ENCODE results near the gene AMPH.
"Not testable (repeated sequence)": the region's sequence is repeated elsewhere in the genome, so short reads cannot be mapped to it uniquely, and the experiment has no call there.

The AMPH gene

GRCh38 chr7:38391751-38392150 lies 239.4 kb downstream of the AMPH start:
- DNase-seq: no peak

DNA sequence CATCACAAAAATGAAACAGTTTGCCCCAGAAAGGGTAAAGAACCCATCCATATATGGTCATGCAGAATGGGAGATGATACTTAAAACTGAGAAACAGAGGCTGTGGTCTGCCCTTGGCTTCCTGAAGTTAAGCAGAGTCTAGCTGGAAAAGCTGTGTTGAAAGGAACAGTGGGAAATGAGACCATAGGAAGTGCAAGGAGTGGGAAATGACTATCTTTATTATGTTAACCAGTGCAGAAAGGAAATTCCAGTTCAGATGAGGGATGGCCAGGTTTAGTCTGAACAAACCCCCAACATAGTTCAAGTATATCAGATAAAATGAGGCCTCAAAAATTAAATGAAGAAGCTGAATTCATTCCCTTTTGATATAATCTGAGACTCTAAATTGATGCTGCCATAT lies 245.5 kb downstream of the AMPH start:
- DNase-seq: no peak

- no peak for DNase-seq
These were observed 247.9 kb downstream of the AMPH start for GRCh38 chr7:38383281-38383680.

DNA sequence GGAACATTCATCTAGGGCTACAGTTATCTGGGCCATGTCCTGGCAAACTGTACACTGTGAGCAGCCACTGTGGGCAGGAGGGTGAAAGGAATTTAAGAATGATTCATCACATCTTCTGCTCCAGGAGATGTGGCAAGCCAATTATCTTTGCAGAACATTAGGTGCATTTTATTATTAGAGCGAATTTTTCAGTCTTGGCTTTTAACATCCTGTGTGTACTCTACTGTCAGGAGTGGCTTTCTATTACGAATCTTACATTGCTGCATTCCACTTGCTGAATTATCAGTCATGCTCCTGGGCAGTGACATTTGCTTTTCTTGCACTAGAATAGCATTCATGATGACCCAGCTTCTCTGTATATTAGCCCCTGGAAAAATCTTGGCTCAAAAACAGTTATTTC lies 248.5 kb downstream of the AMPH start:
- no peak for DNase-seq

- DNase-seq: no peak
These were observed 255.7 kb downstream of the AMPH start for GRCh38 chr7:38375453-38375852.

DNA sequence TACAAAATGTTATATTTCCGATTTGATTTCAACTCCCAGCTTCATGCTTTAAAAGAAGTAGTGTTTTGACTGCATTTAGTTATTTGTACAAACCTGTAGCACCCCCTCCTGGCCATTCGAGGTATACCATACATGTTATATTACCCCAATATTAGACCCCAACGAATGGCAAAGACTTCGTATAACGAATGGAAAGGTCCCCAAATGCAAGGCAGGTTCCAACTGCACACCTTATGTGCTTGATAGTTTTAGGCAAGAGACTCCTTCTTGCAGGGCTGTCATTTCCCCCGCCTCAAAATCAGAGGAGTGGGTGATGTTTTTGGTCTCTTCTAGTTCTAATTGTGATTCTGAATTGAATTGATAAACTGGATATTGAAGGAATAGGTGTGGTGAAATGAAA lies 256.7 kb downstream of the AMPH start:
- DNase-seq: no peak

DNA sequence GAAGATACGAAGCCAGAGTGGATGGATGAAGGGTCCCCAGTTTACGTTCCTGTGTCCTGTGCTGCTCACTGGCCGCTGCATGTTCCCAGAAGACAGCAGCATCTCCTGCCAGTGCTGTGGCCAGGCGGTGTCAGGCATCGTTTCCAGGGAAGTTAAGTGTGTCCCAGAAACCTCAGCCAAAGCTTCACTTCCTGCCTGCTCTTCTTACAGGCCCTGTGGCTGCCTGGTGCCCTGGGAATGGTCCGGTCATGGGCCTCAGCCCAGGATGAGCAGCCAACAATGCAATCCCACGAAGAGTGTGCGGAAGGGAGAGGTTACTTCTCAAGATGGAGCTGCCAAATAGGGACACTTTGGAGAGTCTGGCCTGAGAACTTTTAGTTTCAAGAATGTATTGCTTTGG lies 258.0 kb downstream of the AMPH start:
- no peak for DNase-seq

DNA sequence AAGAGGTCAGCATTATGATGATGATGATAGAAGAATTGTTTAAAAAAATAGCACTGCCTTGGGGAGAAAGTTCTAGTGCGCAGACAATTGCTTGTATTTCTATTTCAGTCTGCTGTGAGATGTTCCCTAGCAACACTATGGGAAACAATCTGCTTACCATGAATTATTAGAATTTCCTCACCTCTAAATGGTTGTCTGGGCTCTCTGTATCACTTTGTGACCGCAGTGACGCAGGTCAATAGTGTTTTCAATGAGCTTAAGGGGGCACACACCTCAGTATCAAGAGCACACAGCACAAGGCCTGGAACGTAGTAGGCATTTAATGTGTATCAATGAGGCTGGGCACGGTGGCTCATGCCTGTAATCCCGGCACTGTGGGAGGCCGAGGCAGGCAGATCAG lies 258.9 kb downstream of the AMPH start:
- no peak for DNase-seq

GRCh38 chr7:38369816-38370493 lies 261.2 kb downstream of the AMPH start:
- peak; percentile 92 for DNase-seq

DNA sequence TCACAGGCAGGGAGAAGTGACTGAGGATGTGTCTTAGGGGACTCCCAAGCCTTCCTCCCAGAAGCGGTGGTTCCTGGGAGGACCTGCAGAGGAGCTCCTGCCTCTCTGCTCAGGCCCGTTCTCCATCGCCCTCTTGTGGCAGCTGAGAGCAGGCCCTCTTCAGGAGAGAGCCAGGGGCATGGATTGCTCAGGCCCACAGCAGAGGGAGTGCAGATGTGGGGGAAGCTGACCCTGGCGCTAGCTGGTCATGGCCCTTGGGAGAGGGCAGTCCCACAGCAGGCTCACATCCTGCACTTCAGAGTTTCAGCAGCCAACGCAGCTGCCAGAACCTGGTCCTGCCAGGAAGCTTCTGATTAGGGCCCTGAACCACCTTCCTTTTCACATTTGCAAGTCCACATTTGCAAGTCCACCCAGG lies 263.0 kb downstream of the AMPH start:
- no peak for DNase-seq

- no peak for DNase-seq
These were observed 263.8 kb downstream of the AMPH start for GRCh38 chr7:38367301-38367890.

GRCh38 chr7:38363379-38363778 lies 267.8 kb downstream of the AMPH start:
- not testable (repeated sequence) for DNase-seq

DNA sequence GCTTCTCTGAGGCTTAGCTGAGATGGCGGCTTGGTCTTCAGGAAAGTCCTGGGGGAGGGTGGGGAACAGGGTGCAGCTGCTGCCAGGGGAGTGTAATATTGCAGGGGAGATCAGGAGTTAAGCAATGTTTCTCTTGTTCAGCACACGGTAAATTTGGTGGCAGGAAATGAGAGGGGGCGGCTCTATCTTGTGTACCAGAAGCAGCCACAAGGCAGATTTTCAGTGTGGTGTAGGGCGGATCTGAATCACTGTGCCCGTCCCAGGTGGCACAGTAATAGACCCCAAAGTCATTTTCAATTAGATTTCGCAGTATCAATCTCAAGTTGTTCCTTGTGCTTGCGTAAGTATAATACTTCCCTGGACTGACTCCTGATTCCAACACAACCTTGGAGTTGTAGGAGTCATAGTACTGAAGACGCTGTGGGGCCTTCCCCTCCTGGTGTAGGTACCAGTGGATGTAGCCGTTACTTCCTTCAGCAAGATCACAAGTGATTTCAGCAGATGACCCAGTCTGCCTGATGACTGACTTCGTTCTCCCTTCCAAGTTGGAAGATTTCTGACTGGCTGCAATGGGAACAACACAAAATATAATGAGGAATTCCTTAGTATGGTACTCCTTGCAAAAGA lies 268.4 kb downstream of the AMPH start:
- not testable (repeated sequence) for DNase-seq

DNA sequence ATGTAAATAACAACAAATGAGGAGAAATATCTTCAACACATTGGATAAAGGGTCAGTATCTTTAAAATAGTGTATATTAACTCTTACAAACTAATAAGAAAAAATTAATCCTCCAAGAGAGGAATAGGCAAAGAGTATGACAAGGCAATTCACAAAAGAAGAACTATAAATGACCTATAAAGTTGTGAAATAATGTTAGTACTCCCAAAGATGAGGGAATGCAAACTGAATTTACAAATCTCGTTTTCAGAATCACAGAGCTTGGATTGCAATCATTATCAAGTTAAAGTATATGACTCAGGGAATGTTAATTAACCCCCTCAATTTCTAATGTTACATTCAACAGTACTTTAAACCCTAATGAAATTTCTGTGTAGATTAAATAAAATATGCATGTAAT lies 270.4 kb downstream of the AMPH start:
- no peak for DNase-seq

DNA sequence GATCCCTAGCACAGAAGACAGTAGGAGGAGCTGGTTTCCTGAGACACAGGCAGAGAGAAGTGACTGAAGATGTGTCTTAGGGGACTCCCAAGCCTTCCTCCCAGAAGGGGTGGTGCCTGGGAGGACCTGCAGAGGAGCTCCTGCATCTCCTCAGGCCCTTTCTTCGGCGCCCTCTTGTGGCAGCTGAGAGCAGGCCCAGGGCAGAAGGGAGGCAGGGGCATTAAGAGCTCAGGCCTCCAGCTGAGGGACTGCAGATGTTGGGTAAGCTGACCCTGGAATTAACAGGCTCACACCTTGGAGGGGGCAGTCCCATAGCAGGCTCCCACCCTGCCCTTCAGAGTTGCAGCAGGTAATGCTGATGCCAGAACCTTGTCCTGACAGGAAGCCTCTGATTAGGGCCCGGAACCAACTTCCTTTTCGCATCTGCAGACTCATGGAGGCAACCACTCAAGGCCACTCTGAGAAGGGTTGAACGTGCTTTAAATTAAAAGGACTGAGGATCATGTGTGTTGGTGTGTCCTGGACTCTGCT lies 272.0 kb downstream of the AMPH start:
- DNase-seq: not testable (repeated sequence)

- DNase-seq: not testable (repeated sequence)
These were observed 272.8 kb downstream of the AMPH start for GRCh38 chr7:38358273-38358831.

DNA sequence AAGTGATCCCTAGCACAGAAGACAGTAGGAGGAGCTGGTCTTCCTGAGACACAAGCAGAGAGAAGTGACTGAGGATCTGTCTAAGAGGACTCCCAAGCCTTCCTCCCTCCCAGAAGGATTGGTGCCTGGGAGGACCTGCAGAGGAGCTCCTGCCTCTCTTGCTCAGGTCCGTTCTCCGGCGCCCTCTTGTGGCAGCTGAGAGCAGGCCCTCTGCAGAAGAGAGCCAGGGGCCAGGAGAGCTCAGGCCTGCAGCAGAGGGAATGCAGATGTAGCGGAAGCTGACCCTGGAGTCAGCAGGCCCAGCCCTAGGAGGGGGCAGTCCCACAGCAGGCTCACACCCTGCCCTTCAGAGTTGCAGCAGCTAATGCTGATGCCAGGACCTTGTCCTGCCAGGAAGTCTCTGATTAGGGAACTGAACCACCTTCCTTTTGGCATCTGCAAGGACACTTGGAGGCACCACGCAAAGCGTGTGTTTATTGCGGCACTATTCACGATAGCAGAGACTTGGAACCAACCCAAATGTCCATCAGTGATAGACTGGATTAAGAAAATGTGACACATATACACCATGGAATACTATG lies 276.8 kb downstream of the AMPH start:
- DNase-seq: not testable (repeated sequence)

DNA sequence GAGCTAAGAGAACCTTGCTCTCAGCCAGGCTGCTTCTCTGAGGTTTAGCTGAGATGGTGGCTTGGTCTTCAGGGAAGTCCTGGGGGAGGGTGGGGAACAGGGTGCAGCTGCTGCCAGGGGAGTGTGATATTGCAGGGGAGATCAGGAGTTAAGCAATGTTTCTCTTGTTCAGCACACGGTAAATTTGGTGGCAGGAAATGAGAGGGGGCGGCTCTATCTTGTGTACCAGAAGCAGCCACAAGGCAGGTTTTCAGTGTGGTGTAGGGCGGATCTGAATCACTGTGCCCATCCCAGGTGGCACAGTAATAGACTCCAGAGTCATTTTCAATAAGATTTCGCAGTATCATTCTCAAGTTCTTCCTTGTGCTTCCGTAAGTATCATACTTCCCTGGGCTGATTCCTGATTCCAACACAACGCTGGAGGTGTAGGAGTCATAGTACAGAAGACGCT lies 277.7 kb downstream of the AMPH start:
- DNase-seq: not testable (repeated sequence)

GRCh38 chr7:38351601-38352000 lies 279.6 kb downstream of the AMPH start:
- DNase-seq: no peak

DNA sequence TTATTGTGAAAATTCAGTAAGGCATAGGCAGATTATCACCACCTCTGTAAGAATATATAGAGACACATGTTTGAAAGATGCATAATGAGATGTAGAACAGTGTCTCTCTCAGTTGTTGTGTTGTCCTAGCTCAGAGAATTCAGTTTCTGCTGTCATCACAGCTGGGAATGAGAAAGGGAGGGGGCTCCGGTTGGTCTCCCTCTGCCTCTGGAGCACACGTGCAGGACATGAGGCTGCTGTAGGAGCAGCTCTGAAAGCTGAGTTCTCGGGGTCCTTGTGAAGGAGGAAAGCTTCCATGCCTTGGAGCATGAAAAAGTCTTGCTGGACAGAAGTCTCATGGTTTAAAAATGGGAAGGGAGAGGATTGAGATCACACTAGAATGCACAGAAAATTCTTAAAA lies 280.4 kb downstream of the AMPH start:
- DNase-seq: not testable (repeated sequence)

DNA sequence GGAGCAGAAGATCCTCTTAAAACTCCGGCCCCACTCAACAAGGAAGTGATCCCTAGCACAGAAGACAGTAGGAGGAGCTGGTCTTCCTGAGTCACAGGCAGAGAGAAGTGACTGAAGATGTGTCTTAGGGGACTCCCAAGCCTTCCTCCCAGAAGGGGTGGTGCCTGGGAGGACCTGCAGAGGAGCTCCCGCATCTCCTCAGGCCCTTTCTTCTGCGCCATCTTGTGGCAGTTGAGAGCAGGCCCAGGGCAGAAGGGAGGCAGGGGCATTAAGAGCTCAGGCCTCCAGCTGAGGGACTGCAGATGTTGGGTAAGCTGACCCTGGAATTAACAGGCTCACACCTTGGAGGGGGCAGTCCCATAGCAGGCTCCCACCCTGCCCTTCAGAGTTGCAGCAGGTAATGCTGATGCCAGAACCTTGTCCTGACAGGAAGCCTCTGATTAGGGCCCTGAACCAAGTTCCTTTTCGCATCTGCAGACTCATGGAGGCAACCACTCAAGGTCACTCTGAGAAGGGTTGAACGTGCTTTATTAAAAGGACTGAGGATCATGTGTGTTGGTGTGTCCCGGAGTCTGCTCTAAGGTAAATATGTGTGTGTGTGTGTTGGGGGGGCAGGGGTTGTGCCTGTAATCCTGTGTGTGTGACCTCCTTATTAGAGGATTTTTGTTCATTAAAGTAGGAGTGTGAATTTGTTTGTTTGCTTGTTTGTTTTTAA lies 281.1 kb downstream of the AMPH start:
- not testable (repeated sequence) for DNase-seq

GRCh38 chr7:38349126-38349795 lies 281.9 kb downstream of the AMPH start:
- DNase-seq: not testable (repeated sequence)
